HepG2 (cell line): Measurements from ENCODE around the gene CAMSAP2. TPM values are rescaled to one million over a fixed set of nuclear protein-coding genes. Genes with fewer than 3 reads are reported as not detected.
A peak's percentile ranks its signal among the peaks of the same experiment; 100 is the strongest.

Experiments used
- AGO1 ChIP-seq: fragments of 200-400 bp; formaldehyde crosslinking; IDR thresholded peaks from 2 replicates; pipeline ENCODE4 v1.6.1; 2017; ENCODE audit warnings: mild to moderate bottlenecking, low read depth, low read length, moderate library complexity; ENCODE audit not compliant: poor library complexity, severe bottlenecking
- GPBP1L1 ChIP-seq: sonication (generic); formaldehyde crosslinking; IDR thresholded peaks from 2 replicates; pipeline ENCODE4 v1.5.0; 2020; ENCODE audit warnings: mild to moderate bottlenecking, missing genetic modification reagents
- GTF2F1 ChIP-seq: fragments of 150-350 bp; IDR thresholded peaks from 2 replicates; pipeline ENCODE4 v1.6.1; 2014; ENCODE audit warnings: low read length
- MBNL3 ChIP-seq: fragments of 250-450 bp; sonication (Bioruptor Pico); conservative IDR thresholded peaks from 2 replicates; pipeline ENCODE4 v1.8.0; 2022; ENCODE audit warnings: mild to moderate bottlenecking, inconsistent platforms
- NFAT5 ChIP-seq: sonication (generic); formaldehyde crosslinking; IDR thresholded peaks from 2 replicates; pipeline ENCODE4 v1.4.0; 2020; ENCODE audit warnings: missing genetic modification reagents
- REPIN1 ChIP-seq: sonication (generic); formaldehyde crosslinking; IDR thresholded peaks from 2 replicates; pipeline ENCODE4 v1.8.0; 2022; ENCODE audit warnings: missing genetic modification reagents, low read depth, mild to moderate bottlenecking, borderline replicate concordance
- RNF2 ChIP-seq: fragments of 450-650 bp; conservative IDR thresholded peaks from 2 replicates; pipeline ENCODE4 v1.6.1; 2016; ENCODE audit warnings: low read depth
- SIN3B ChIP-seq: fragments of 150-350 bp; IDR thresholded peaks from 2 replicates; pipeline ENCODE4 v1.6.1; 2014; ENCODE audit warnings: low read length
- THAP7 ChIP-seq: sonication (generic); formaldehyde crosslinking; IDR thresholded peaks from 2 replicates; pipeline ENCODE4 v1.8.1; 2023; ENCODE audit warnings: mild to moderate bottlenecking, missing genetic modification reagents
- ZBTB7B ChIP-seq: sonication (generic); formaldehyde crosslinking; IDR thresholded peaks from 2 replicates; pipeline ENCODE4 v1.4.0; 2020; ENCODE audit warnings: missing genetic modification reagents
- ZEB1 ChIP-seq: IDR thresholded peaks from 2 replicates; pipeline ENCODE4 v1.6.1; 2012; ENCODE audit warnings: mild to moderate bottlenecking, low read depth, inconsistent platforms; ENCODE audit not compliant: insufficient replicate concordance
- ZFP36L2 ChIP-seq: sonication (generic); formaldehyde crosslinking; IDR thresholded peaks from 2 replicates; pipeline ENCODE4 v1.4.0; 2020; ENCODE audit warnings: missing genetic modification reagents
- ZNF12 ChIP-seq: sonication (generic); formaldehyde crosslinking; IDR thresholded peaks from 2 replicates; pipeline ENCODE4 v1.5.0; 2020; ENCODE audit warnings: missing genetic modification reagents
- ZNF256 ChIP-seq: sonication (generic); formaldehyde crosslinking; conservative IDR thresholded peaks from 2 replicates; pipeline ENCODE4 v1.4.0; 2020; ENCODE audit warnings: missing genetic modification reagents
- ZNF30 ChIP-seq: sonication (generic); formaldehyde crosslinking; IDR thresholded peaks from 2 replicates; pipeline ENCODE4 v1.5.0; 2020; ENCODE audit warnings: mild to moderate bottlenecking, missing genetic modification reagents
- ZNF484 ChIP-seq: sonication (generic); formaldehyde crosslinking; IDR thresholded peaks from 2 replicates; pipeline ENCODE4 v1.5.1; 2020; ENCODE audit warnings: mild to moderate bottlenecking, low read depth, missing genetic modification reagents, borderline replicate concordance
- ZNF543 ChIP-seq: sonication (generic); formaldehyde crosslinking; IDR thresholded peaks from 2 replicates; pipeline ENCODE4 v1.4.0; 2020; ENCODE audit warnings: mild to moderate bottlenecking, missing genetic modification reagents
- ZNF546 ChIP-seq: sonication (generic); formaldehyde crosslinking; conservative IDR thresholded peaks from 2 replicates; pipeline ENCODE4 v1.8.1; 2023; ENCODE audit warnings: mild to moderate bottlenecking, missing genetic modification reagents
- ZNF768 ChIP-seq: sonication (generic); formaldehyde crosslinking; IDR thresholded peaks from 2 replicates; pipeline ENCODE4 v1.4.0; 2020; ENCODE audit warnings: missing genetic modification reagents
- ZUFSP ChIP-seq: sonication (generic); formaldehyde crosslinking; IDR thresholded peaks from 2 replicates; pipeline ENCODE4 v1.9.0; 2021; ENCODE audit warnings: missing genetic modification reagents, mild to moderate bottlenecking, borderline replicate concordance
- polyA plus RNA-seq, 8 experiments: library from polyadenylated mRNA; depleted of rRNA in 3 of 8; stranded (reverse) in 7 of 8; unstranded in 1 of 8; fragments of >200 nt; fragmentation: Illumina TruSeq in 4 of 8; extraction: Trizol in 4 of 8; gene quantifications; 2 replicates each; pipeline versions ENCODE4 v1.2.1 to v1.2.3, GENCODE V29; 2011 to 2016; ENCODE audit warnings: low read depth in 4 of 8, missing spikeins in 1 of 8, mixed read lengths in 1 of 8; ENCODE audit not compliant: insufficient read depth in 1 of 8
- total RNA-seq, 5 experiments: library from RNA; depleted of rRNA; stranded (reverse); fragments of >200 nt; fragmentation: Illumina TruSeq; extraction: Trizol; gene quantifications; 2 replicates each; pipeline ENCODE4 v1.2.3, GENCODE V29; 2016; ENCODE audit warnings: low read depth in 1 of 5

CAMSAP2 gene
- total and polyA plus RNA-seq, 2 of the 13 experiments (the other 11 are each of a cell fraction or from before 2014, with no cell fraction given) = 3.4 to 8.2 TPM

GRCh38 chr1:200894712-200895442, 156.2 kb downstream of the CAMSAP2 start, which contains the start of gene INAVA (continued):
- no peak for TF ChIP-seq ZBTB7B (CRISPR knock-in tag)
- no peak for TF ChIP-seq ZNF546
- no peak for TF ChIP-seq ZFP36L2 (CRISPR knock-in tag)
- TF ChIP-seq ZNF256 = no peak
- TF ChIP-seq SIN3B = no peak
- TF ChIP-seq ZUFSP = no peak
- TF ChIP-seq MBNL3 = no peak
- no peak for TF ChIP-seq ZNF12
- peak; percentile 71 for TF ChIP-seq ZEB1
- TF ChIP-seq GTF2F1 = no peak
- no peak for TF ChIP-seq REPIN1
- TF ChIP-seq NFAT5 (CRISPR knock-in tag) = 0 out of 2 replicates have a peak, but pooled peaks have one; percentile 39
- 0 out of 2 replicates have a peak, but pooled peaks have one; percentile 10 for TF ChIP-seq ZNF768 (CRISPR knock-in tag)
- TF ChIP-seq ZNF484 (CRISPR knock-in tag) = no peak
- no peak for TF ChIP-seq RNF2
- no peak for TF ChIP-seq GPBP1L1 (CRISPR knock-in tag)
- no peak for TF ChIP-seq AGO1
- no peak for TF ChIP-seq THAP7 (CRISPR knock-in tag)
- TF ChIP-seq ZNF543 (CRISPR knock-in tag) = no peak
- TF ChIP-seq ZNF30 = no peak
